ENCODE measurements around the gene ENG.
A peak's percentile ranks its signal among the peaks of the same experiment; 100 is the strongest.

ENG gene

GRCh38 chr9:127835991-127836516, 18.4 kb downstream of the ENG start:
- DNase-seq = no peak
- peaks cover 13% of the 10 kb centered on the region for H3K4me1 Mint-ChIP-seq

DNA sequence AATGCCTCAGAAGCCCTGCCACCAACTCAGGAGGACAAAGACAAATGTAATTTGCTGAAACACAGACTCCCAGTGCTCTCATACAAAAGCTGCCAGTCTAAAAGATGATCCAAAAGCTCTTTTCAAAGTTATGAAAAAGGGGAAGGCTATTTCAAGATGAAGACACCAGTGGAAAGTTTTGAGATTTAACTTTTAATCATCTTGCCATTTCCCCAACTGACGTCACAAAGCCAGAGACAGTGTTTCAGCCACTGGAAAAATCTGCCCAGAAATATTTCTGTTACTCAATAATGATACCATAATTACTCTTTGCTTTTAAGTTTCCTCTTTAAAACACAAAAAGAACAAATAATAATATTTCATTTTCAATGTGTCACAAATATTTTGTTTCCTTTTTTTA, 20.9 kb downstream of the ENG start:
- CTCF ChIA-PET = no interaction called here
- no peak for DNase-seq
- Mint-ChIP-seq H3K9me3 (no peaks in the 10 kb centered on the region), H3K4me1 (peaks cover 13% of the 10 kb centered on the region), H3K27ac (no peak overlapping the region), H3K36me3 (peaks cover 6% of the 10 kb centered on the region), H3K4me3 (no peak overlapping the region), H3K27me3 (no peaks in the 10 kb centered on the region)

More at GRCh38 chr9:127835991-127836516, 18.4 kb downstream of the ENG start:
- no peak overlapping the region for H3K4me3 Mint-ChIP-seq
- CTCF ChIA-PET = interaction anchor here (1.3 kb wide), 1 partner anchor 34 kb away, joined by 5 read pairs; no protein-coding TSS in a partner anchor
- H3K27me3 Mint-ChIP-seq = no peaks in the 10 kb centered on the region
- H3K27ac Mint-ChIP-seq = no peak overlapping the region
- no peaks in the 10 kb centered on the region for H3K9me3 Mint-ChIP-seq
- no peaks in the 10 kb centered on the region for H3K36me3 Mint-ChIP-seq

DNA sequence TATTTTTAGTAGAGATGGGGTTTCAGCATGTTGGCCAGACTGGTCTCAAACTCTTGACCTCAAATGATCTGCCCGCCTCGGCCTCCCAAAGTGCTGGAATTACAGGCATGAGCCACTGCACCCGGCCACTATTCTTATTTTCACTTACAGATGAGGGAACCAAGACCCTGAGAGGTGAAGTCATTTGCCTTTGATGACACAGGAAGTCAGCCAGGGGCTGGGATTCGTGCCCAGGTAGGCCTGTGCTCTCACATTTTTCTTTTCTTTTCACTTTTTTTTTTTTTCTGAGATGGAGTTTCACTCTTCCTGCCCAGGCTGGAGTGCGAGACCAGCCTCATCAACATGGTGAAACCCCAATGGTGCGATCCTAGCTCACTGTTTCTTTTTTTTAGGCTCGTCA, 22.2 kb downstream of the ENG start:
- Mint-ChIP-seq H3K27ac (peak overlapping the region; percentile 84), H3K4me1 (peaks cover 13% of the 10 kb centered on the region)
- CTCF ChIA-PET = interaction anchor here (2.2 kb wide), 1 partner anchor 38 kb away, joined by 6 read pairs; no protein-coding TSS in a partner anchor

DNA sequence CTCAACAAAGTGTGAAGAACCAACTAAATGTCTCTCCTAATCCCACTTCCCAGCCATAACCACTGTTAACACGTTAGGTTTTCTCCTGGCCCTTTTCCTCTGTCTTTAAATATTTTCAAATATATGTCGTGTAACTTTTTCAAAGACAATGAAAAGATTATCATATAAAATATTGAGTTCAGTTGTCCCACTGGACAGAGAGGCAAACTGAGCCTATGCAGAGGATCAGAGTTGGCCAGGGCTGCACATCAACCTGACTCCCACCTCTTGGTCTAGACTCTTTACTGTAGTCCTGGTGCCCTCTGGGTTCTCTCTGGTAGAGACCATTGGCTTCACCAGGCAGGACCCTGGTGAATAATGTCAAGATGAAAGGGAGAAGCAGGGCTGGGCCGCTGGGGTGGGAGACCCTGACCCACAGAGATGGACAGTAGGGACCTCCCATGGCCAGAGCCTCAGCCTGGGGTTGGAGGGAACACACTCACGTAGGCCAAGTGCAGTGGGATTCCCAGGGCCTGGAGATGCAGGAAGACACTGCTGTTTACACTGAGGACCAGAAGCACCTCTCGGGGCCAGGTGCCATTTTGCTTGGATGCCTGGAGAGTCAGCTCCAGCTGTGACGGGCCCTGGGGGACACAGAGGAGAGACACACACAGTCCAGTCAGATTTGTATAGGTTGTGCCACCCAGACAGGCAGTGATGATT, 25.1 kb downstream of the ENG start:
- Mint-ChIP-seq H3K4me1 (peaks cover 13% of the 10 kb centered on the region), H3K27ac (no peak overlapping the region), H3K9me3 (no peaks in the 10 kb centered on the region), H3K4me3 (no peak overlapping the region), H3K36me3 (peaks cover 16% of the 10 kb centered on the region), H3K27me3 (no peaks in the 10 kb centered on the region)
- CTCF ChIA-PET = no interaction called here
- DNase-seq = no peak

More for the DNA sequence above, 22.2 kb downstream of the ENG start:
- Mint-ChIP-seq H3K36me3 (peaks cover 7% of the 10 kb centered on the region), H3K4me3 (no peak overlapping the region), H3K27me3 (no peaks in the 10 kb centered on the region), H3K9me3 (no peaks in the 10 kb centered on the region)
- peak; percentile 49 for DNase-seq

GRCh38 chr9:127828262-127829031, 26.0 kb downstream of the ENG start:
- H3K9me3 Mint-ChIP-seq = no peaks in the 10 kb centered on the region
- no peaks in the 10 kb centered on the region for H3K27me3 Mint-ChIP-seq
- DNase-seq = no peak
- CTCF ChIA-PET = no interaction called here
- H3K4me1 Mint-ChIP-seq = peaks cover 9% of the 10 kb centered on the region
- H3K4me3 Mint-ChIP-seq = no peak overlapping the region
- H3K27ac Mint-ChIP-seq = no peak overlapping the region
- peaks cover 20% of the 10 kb centered on the region for H3K36me3 Mint-ChIP-seq

DNA sequence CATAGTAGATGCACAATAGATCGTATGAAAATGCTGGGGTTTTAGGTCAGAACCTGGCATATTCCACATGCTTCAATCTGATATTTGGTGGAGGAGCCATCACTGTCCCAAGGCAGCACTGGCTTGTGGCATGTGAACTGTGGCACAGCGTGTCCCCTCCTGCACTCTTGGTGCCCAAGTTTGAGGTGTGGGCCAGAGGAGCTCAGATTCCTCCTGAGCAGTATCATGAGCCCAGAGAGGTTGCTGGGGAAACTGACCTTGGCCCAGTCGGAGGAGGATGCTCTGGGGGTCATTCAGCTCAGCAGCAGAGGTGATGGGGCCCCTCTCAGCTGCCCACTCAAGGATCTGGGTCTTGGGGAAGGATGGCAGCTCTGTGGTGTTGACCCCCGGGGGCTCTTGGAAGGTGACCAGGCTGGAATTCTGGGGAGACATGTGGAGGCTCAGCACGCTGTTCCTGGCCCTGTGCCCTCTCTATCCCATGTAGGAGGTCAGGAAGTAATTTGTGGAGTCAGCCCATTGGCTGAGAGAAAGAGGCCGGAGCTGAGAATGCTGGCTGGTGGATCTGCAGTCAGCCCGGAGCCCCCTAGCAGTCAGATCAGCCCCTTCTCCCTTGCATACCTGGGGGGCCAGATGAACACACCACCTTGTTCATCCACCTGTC, 28.1 kb downstream of the ENG start:
- no peak for DNase-seq
- Mint-ChIP-seq H3K4me3 (no peak overlapping the region), H3K27me3 (no peaks in the 10 kb centered on the region), H3K4me1 (no peaks in the 10 kb centered on the region), H3K36me3 (peaks cover 20% of the 10 kb centered on the region), H3K27ac (no peak overlapping the region), H3K9me3 (no peaks in the 10 kb centered on the region)
- CTCF ChIA-PET = interaction anchor here (1.0 kb wide), 1 partner anchor 43 kb away, joined by 5 read pairs; no protein-coding TSS in a partner anchor

- DNase-seq = no peak
- CTCF ChIA-PET = interaction anchor here (1.0 kb wide), 1 partner anchor 44 kb away, joined by 5 read pairs; no protein-coding TSS in a partner anchor
Measured at GRCh38 chr9:127825319-127826051, 29.0 kb downstream of the ENG start.

GRCh38 chr9:127822108-127822507, 32.4 kb downstream of the ENG start:
- H3K4me1 Mint-ChIP-seq = no peaks in the 10 kb centered on the region

More at GRCh38 chr9:127825319-127826051, 29.0 kb downstream of the ENG start:
- Mint-ChIP-seq H3K27ac (no peak overlapping the region), H3K4me1 (no peaks in the 10 kb centered on the region), H3K9me3 (no peaks in the 10 kb centered on the region), H3K27me3 (no peaks in the 10 kb centered on the region), H3K4me3 (no peak overlapping the region), H3K36me3 (peaks cover 22% of the 10 kb centered on the region)

DNA sequence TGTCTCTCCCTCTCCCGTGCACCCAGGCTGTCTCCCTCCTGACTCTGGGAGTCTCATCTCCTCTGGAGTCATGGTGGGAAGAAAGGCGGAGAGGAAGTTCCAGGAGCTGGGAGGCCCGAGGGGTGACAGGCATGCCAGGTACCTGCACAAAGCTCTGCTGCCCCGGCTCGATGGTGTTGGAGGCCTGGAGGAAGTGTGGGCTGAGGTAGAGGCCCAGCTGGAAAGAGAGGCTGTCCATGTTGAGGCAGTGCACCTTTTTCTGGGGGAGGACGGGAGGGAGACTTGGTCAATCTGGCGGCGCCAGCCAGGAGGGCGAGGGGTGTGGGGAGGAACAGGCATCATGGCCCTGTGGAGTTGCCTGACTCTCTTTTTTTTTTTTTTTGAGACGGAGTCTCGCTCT, 35.9 kb downstream of the ENG start:
- DNase-seq = no peak
- Mint-ChIP-seq H3K36me3 (peaks cover 26% of the 10 kb centered on the region), H3K4me1 (no peaks in the 10 kb centered on the region), H3K27me3 (no peaks in the 10 kb centered on the region), H3K9me3 (no peaks in the 10 kb centered on the region), H3K4me3 (no peak overlapping the region), H3K27ac (no peak overlapping the region)
- CTCF ChIA-PET = no interaction called here

More at GRCh38 chr9:127822108-127822507, 32.4 kb downstream of the ENG start:
- Mint-ChIP-seq H3K4me3 (no peak overlapping the region), H3K27me3 (no peaks in the 10 kb centered on the region), H3K36me3 (peaks cover 28% of the 10 kb centered on the region), H3K27ac (no peak overlapping the region), H3K9me3 (no peaks in the 10 kb centered on the region)
- DNase-seq = no peak
- CTCF ChIA-PET = no interaction called here

- H3K4me1 Mint-ChIP-seq = no peaks in the 10 kb centered on the region
- H3K27ac Mint-ChIP-seq = no peak overlapping the region
Measured at GRCh38 chr9:127817881-127818434, 36.5 kb downstream of the ENG start.

DNA sequence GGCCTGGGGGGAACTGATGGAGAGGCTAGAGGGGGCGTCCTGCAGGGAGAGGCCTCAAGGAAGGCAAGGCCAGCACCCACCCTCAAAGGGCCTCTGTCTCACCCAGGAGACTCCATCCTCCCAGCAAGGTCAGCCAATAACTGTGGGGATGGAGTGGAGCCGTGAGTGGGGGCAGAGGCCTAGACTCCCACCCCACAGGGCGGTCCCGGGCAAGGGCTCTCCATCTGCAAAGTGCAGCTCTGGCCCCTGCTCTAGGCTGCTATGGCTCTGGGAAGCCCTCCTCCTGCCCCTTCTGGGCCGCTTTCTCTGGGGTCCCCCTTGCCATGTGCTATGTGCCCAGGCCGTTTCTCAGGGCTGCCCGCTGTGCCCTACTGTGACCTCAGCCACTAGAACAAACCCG, 37.7 kb downstream of the ENG start:
- Mint-ChIP-seq H3K9me3 (no peaks in the 10 kb centered on the region), H3K27me3 (no peaks in the 10 kb centered on the region), H3K27ac (no peak overlapping the region), H3K36me3 (peaks cover 35% of the 10 kb centered on the region), H3K4me3 (no peak overlapping the region), H3K4me1 (no peaks in the 10 kb centered on the region)
- CTCF ChIA-PET = interaction anchor here (1.3 kb wide), 1 partner anchor 53 kb away, joined by 4 read pairs; no protein-coding TSS in a partner anchor
- DNase-seq = no peak

More at GRCh38 chr9:127817881-127818434, 36.5 kb downstream of the ENG start:
- Mint-ChIP-seq H3K36me3 (peaks cover 31% of the 10 kb centered on the region), H3K4me3 (no peak overlapping the region), H3K27me3 (no peaks in the 10 kb centered on the region), H3K9me3 (no peaks in the 10 kb centered on the region)
- DNase-seq = no peak
- CTCF ChIA-PET = interaction anchor here (1.3 kb wide), 1 partner anchor 52 kb away, joined by 4 read pairs; no protein-coding TSS in a partner anchor

- H3K9me3 Mint-ChIP-seq = no peaks in the 10 kb centered on the region
- H3K4me1 Mint-ChIP-seq = no peaks in the 10 kb centered on the region
- no peak for DNase-seq
- H3K36me3 Mint-ChIP-seq = peaks cover 36% of the 10 kb centered on the region
- no peak overlapping the region for H3K27ac Mint-ChIP-seq
- CTCF ChIA-PET = no interaction called here
- H3K4me3 Mint-ChIP-seq = no peak overlapping the region
- H3K27me3 Mint-ChIP-seq = no peaks in the 10 kb centered on the region
Measured at GRCh38 chr9:127816362-127816725, 38.1 kb downstream of the ENG start.

GRCh38 chr9:127815512-127816361, 38.7 kb downstream of the ENG start:
- Mint-ChIP-seq H3K9me3 (no peaks in the 10 kb centered on the region), H3K4me1 (no peaks in the 10 kb centered on the region), H3K36me3 (peaks cover 35% of the 10 kb centered on the region), H3K27ac (no peak overlapping the region), H3K27me3 (no peaks in the 10 kb centered on the region), H3K4me3 (no peak overlapping the region)
- CTCF ChIA-PET = no interaction called here
- no peak for DNase-seq
